Esophagus squamous epithelium (tissue), 5 donors: ENCODE data around the gene ATP11B. TPM values are rescaled to one million over a fixed set of nuclear protein-coding genes. Genes with fewer than 3 reads are reported as not detected.
"Not testable (repeated sequence)": the region's sequence is repeated elsewhere in the genome, so short reads cannot be mapped to it uniquely, and the experiment has no call there.

Source experiments
- DNase-seq: peaks from one replicate; lab custom pipeline; 2025; lab: John Stamatoyannopoulos, UW
- H3K27ac ChIP-seq, 4 donors: fragments of 200-600 bp; sonication (generic); one replicate each; pipeline ENCODE4 v1.5.1; 2016 to 2019; ENCODE audit warnings: mild to moderate bottlenecking in 1 of 4
- H3K27me3 ChIP-seq, 4 donors: fragments of 200-600 bp; sonication (generic); 1 replicate in 3 of 4; 2 replicates in 1 of 4; pipeline versions ENCODE4 v1.5.1 to v1.6.0; 2017 to 2021; ENCODE audit warnings: antibody characterized with exemption in 1 of 4
- H3K36me3 ChIP-seq, 3 donors: fragments of 200-600 bp; sonication (generic); one replicate each; pipeline ENCODE4 v1.5.1; 2016 to 2019
- H3K4me1 ChIP-seq, 3 donors: fragments of 200-600 bp; sonication (generic); one replicate each; pipeline ENCODE4 v1.5.1; 2017 to 2019
- H3K4me3 ChIP-seq, 4 donors: fragments of 200-600 bp; sonication (generic); 1 replicate in 3 of 4; 2 replicates in 1 of 4; pipeline ENCODE4 v1.5.1; 2016 to 2019; ENCODE audit warnings: mild to moderate bottlenecking in 2 of 4, moderate library complexity in 1 of 4
- H3K9me3 ChIP-seq, 3 donors: fragments of 200-600 bp; sonication (generic); one replicate each; pipeline ENCODE4 v1.5.1; 2016 to 2019
- POLR2A ChIP-seq, 4 donors: fragments of 450-650 bp; IDR thresholded peaks; one replicate each; pipeline ENCODE4 v1.6.1; 2017; ENCODE audit warnings: antibody characterized with exemption in 4 of 4, mild to moderate bottlenecking in 4 of 4, moderate library complexity in 3 of 4
- WGBS, 2 donors: methylation state at CpG; one replicate each; pipeline ENCODE4 v1.1.5; 2018; 5-methylcytosine and 5-hydroxymethylcytosine counted together
- intact Hi-C: fragments of 100-400 bp; cut with DNase I; formaldehyde crosslinking; loops from one replicate; pipeline ENCODE4 v1.15.0; 2022
- total RNA-seq, 4 donors: library from RNA; depleted of rRNA; stranded (reverse); fragments of >200 nt; gene quantifications; one replicate each; pipeline ENCODE4 v1.1.0, GENCODE V29; 2016
- TF ChIP-seq, protein P1 (sequence below), 6 experiments: fragments of 450-650 bp in 4 of 6; fragments of 200-600 bp in 2 of 6; sonication (generic) in 2 of 6; IDR thresholded peaks; one replicate each; pipeline ENCODE4 v1.5.1; 2016 to 2019; ENCODE audit warnings: antibody characterized with exemption in 6 of 6, mild to moderate bottlenecking in 4 of 6, moderate library complexity in 4 of 6
- donor health status: DM: yes; HTN: yes; CAD: no.

ATP11B gene
- total RNA-seq, 4 donors from 2014 or later, result 73.3 to 202 (median 132) TPM

- Histone ChIP-seq H3K9me3 (no peaks in the 10 kb centered on the region), H3K4me3 (no peak overlapping the region), H3K4me1 (peaks cover 0 to 61% (median 12%) of the 10 kb centered on the region in 3 donors), H3K27ac (no peak overlapping the region), H3K27me3 (no peaks in the 10 kb centered on the region), H3K36me3 (no peaks in the 10 kb centered on the region)
- no peak for DNase-seq
- 63 to 77% methylated on average over 1 of the region's 1 CpG for WGBS, 2 donors
- intact Hi-C loops, result no loop called here
- TF ChIP-seq, protein P1, sequence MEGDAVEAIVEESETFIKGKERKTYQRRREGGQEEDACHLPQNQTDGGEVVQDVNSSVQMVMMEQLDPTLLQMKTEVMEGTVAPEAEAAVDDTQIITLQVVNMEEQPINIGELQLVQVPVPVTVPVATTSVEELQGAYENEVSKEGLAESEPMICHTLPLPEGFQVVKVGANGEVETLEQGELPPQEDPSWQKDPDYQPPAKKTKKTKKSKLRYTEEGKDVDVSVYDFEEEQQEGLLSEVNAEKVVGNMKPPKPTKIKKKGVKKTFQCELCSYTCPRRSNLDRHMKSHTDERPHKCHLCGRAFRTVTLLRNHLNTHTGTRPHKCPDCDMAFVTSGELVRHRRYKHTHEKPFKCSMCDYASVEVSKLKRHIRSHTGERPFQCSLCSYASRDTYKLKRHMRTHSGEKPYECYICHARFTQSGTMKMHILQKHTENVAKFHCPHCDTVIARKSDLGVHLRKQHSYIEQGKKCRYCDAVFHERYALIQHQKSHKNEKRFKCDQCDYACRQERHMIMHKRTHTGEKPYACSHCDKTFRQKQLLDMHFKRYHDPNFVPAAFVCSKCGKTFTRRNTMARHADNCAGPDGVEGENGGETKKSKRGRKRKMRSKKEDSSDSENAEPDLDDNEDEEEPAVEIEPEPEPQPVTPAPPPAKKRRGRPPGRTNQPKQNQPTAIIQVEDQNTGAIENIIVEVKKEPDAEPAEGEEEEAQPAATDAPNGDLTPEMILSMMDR (IDR thresholded peaks at IDR 0.05), result no peak
- no peak for TF ChIP-seq POLR2A (IDR thresholded peaks at IDR 0.05)
Observed at GRCh38 chr3:182797876-182798275, 4.6 kb downstream of the ATP11B start.

DNA sequence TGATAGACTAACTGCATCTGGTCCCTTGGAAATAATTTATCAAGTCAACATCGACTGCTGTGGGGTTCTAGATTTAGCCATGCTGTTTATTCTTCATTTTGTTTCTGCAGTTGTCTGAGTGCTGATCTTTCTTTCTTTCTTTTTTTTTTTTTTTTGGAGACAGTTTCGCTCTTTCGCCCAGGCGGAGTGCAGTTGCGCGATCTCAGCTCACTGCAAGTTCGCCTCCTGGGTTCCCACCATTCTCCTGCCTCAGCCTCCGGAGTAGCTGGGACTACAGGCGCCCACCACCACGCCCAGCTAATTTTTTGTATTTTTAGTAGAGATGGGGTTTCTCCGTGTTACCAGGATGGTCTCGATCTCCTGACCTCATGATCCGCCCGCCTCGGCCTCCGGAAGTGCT, 5.8 kb downstream of the ATP11B start:
- H3K27ac ChIP-seq, H3K4me3 ChIP-seq, DNase-seq, H3K9me3 ChIP-seq, H3K36me3 ChIP-seq, H3K27me3 ChIP-seq, intact Hi-C loops: not testable (repeated sequence)
- peaks cover 0 to 74% (median 15%) of the 10 kb centered on the region in 3 donors for H3K4me1 ChIP-seq
- 92% methylated on average over 14 to 16 of the region's 16 CpGs for WGBS, 2 donors

GRCh38 chr3:182800508-182800907, 7.2 kb downstream of the ATP11B start:
- peaks cover 0 to 67% (median 8%) of the 10 kb centered on the region in 3 donors for H3K4me1 ChIP-seq
- WGBS, 2 donors, result 95 to 99% methylated on average over 8 of the region's 8 CpGs
- intact Hi-C loops, result no loop called here
- TF ChIP-seq, protein P1 (IDR thresholded peaks at IDR 0.05), result no peak
- TF ChIP-seq POLR2A (IDR thresholded peaks at IDR 0.05), result no peak
- no peaks in the 10 kb centered on the region for H3K36me3 ChIP-seq
- no peaks in the 10 kb centered on the region for H3K9me3 ChIP-seq
- no peak overlapping the region for H3K27ac ChIP-seq
- H3K27me3 ChIP-seq, result no peaks in the 10 kb centered on the region
- no peak for DNase-seq
- H3K4me3 ChIP-seq, result no peak overlapping the region

GRCh38 chr3:182802413-182803390, 9.4 kb downstream of the ATP11B start:
- 52 to 68% methylated on average over 5 to 6 of the region's 6 CpGs for WGBS, 2 donors
- TF ChIP-seq, protein P1 (IDR thresholded peaks at IDR 0.05), result no peak
- TF ChIP-seq POLR2A (IDR thresholded peaks at IDR 0.05), result no peak
- H3K27me3 ChIP-seq, result no peaks in the 10 kb centered on the region
- intact Hi-C loops, result no loop called here
- no peak for DNase-seq
- no peaks in the 10 kb centered on the region for H3K9me3 ChIP-seq
- no peak overlapping the region for H3K4me3 ChIP-seq
- peaks cover 0 to 58% (median 6%) of the 10 kb centered on the region in 3 donors for H3K4me1 ChIP-seq
- no peaks in the 10 kb centered on the region for H3K36me3 ChIP-seq
- H3K27ac ChIP-seq, result no peak overlapping the region

- H3K36me3 ChIP-seq, result no peaks in the 10 kb centered on the region
Observed at GRCh38 chr3:182803596-182803995, 10.3 kb downstream of the ATP11B start.

More at GRCh38 chr3:182803596-182803995, 10.3 kb downstream of the ATP11B start:
- 64 to 77% methylated on average over 4 of the region's 4 CpGs for WGBS, 2 donors
- Histone ChIP-seq H3K4me1 (peaks cover 0 to 54% (median 3%) of the 10 kb centered on the region in 3 donors), H3K4me3 (no peak overlapping the region), H3K27me3 (no peaks in the 10 kb centered on the region), H3K9me3 (no peaks in the 10 kb centered on the region), H3K27ac (no peak overlapping the region)
- intact Hi-C loops, result no loop called here
- no peak for DNase-seq
- TF ChIP-seq, protein P1 (IDR thresholded peaks at IDR 0.05), result no peak
- no peak for TF ChIP-seq POLR2A (IDR thresholded peaks at IDR 0.05)
